Natural killer cell (primary cell): Measurements from ENCODE around the gene CAP2. TPM values are rescaled to one million over a fixed set of nuclear protein-coding genes. Genes with fewer than 3 reads are reported as not detected.
"Not testable (repeated sequence)": the region's sequence is repeated elsewhere in the genome, so short reads cannot be mapped to it uniquely, and the experiment has no call there.

Source experiments
- ATAC-seq, 3 donors: fragments of 150-1000 bp in 2 of 3; fragments of 200-7000 bp in 1 of 3; cut with Tn5 transposase; 1 replicate in 1 of 3; 2 replicates in 2 of 3; pipeline ENCODE4 v1.10.0; 2021; ENCODE audit warnings: mild to moderate bottlenecking in 2 of 3, moderate library complexity in 2 of 3
- DNase-seq, 2 donors: peaks; one replicate each; pipeline versions ENCODE4 v3.0.0 to v3.0.0-alpha.2; 2013 to 2021; ENCODE audit warnings: mixed read lengths in 1 of 2
- H3K27ac ChIP-seq: one replicate; pipeline ENCODE4 v1.5.1; 2013; ENCODE audit warnings: mild to moderate bottlenecking, low read length
- H3K27me3 ChIP-seq: one replicate; pipeline ENCODE4 v1.6.1; 2013; ENCODE audit warnings: low read length; ENCODE audit not compliant: control insufficient read depth, insufficient read depth
- H3K36me3 ChIP-seq: one replicate; pipeline ENCODE4 v1.6.1; 2013; ENCODE audit warnings: low read length; ENCODE audit not compliant: control insufficient read depth, insufficient read depth
- H3K4me1 ChIP-seq: one replicate; pipeline ENCODE4 v1.6.1; 2013; ENCODE audit warnings: low read length; ENCODE audit not compliant: control insufficient read depth, insufficient read depth
- H3K4me3 ChIP-seq: one replicate; pipeline ENCODE4 v1.5.1; 2013; ENCODE audit warnings: low read length
- H3K9me3 ChIP-seq: one replicate; pipeline ENCODE4 v1.6.1; 2013; ENCODE audit warnings: low read length; ENCODE audit not compliant: control insufficient read depth, insufficient read depth
- H3K27ac Mint-ChIP-seq, 2 donors: one replicate each; pipeline ENCODE4 v1.8.0; 2022; ENCODE audit warnings: mild to moderate bottlenecking in 2 of 2, mixed read lengths in 2 of 2, moderate library complexity in 1 of 2
- H3K27me3 Mint-ChIP-seq, 2 donors: one replicate each; pipeline ENCODE4 v1.8.0; 2022; ENCODE audit warnings: low read depth in 2 of 2, mixed read lengths in 2 of 2
- H3K36me3 Mint-ChIP-seq: one replicate; pipeline ENCODE4 v1.8.0; 2022; ENCODE audit warnings: mixed read lengths
- H3K4me1 Mint-ChIP-seq, 2 donors: one replicate each; pipeline ENCODE4 v1.8.0; 2022; ENCODE audit warnings: mixed read lengths in 2 of 2
- H3K4me3 Mint-ChIP-seq: one replicate; pipeline ENCODE4 v1.8.0; 2022; ENCODE audit warnings: mild to moderate bottlenecking, moderate library complexity, mixed read lengths
- H3K9me3 Mint-ChIP-seq, 2 donors: one replicate each; pipeline ENCODE4 v1.8.0; 2022; ENCODE audit warnings: mixed read lengths in 2 of 2
- WGBS: methylation state at CpG from one replicate; pipeline ENCODE4 v1.1.7; 2013; ENCODE audit warnings: missing lambda C conversion rate; ENCODE audit not compliant: insufficient coverage; 5-methylcytosine and 5-hydroxymethylcytosine counted together
- intact Hi-C: fragments of 100-400 bp; cut with micrococcal nuclease; formaldehyde crosslinking; loops from one replicate; pipeline ENCODE4 v1.14.2; 2022
- total RNA-seq, 4 donors: library from RNA; stranded (reverse); fragments of 120-200 nt in 1 of 4; gene quantifications; one replicate each; pipeline versions ENCODE4 v1.2.3 to v1.2.4, GENCODE V29; 2013 to 2022
- TF ChIP-seq, protein P1 (sequence below): fragments of 200-600 bp; IDR thresholded peaks from one replicate; pipeline ENCODE4 v1.8.0; 2022; ENCODE audit warnings: antibody characterized with exemption

Gene CAP2
- total RNA-seq, 3 donors from 2014 or later (not counting 1 experiment from before 2014, with no cell fraction given), result not detected

DNA sequence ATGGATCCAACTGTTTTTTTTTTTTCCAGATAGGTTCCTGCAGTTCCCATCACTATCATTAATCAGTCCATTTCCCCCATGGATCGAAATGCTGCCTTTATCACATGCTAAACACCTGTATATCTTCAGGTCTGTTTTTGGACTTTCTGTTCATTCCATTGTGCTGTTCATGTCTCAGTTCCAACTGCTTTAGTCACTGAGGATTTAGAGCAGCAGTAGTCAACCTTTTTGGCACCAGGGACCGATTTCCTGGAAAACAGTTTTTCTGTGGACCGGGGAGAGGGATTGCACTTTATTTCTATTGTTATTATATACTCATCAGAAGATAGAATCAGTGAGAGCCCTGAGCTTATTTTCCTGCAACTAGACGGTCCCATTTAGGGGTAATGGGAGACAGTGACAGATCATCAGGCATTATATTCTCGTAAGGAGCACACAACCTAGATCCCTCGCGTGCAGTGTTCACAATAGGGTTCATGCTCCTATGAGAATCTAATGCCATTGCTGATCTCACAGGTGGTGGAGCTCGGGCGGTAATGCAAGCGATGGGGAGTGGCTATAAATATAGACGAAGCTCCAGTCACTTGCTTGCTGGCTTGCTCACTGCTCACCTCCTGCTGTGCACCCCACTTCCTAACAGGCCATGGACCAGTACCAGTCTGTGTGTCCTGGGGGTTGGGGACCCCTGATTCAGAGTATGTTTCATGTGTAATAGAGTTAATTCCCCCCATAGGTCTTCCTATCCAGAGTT, 46.0 kb downstream of the CAP2 start:
- no peaks in the 10 kb centered on the region for H3K27me3 ChIP-seq
- no peaks in the 10 kb centered on the region for H3K4me1 Mint-ChIP-seq
- no peaks in the 10 kb centered on the region for H3K36me3 ChIP-seq
- intact Hi-C loops, result no loop called here
- H3K4me3 ChIP-seq, result no peak overlapping the region
- no peaks in the 10 kb centered on the region for H3K9me3 ChIP-seq
- H3K36me3 Mint-ChIP-seq, result no peaks in the 10 kb centered on the region
- no peak overlapping the region for H3K4me3 Mint-ChIP-seq
- no peak overlapping the region for H3K27ac Mint-ChIP-seq
- H3K27ac ChIP-seq, result no peak overlapping the region
- H3K9me3 Mint-ChIP-seq, result no peaks in the 10 kb centered on the region
- no peak for DNase-seq
- no peaks in the 10 kb centered on the region for H3K4me1 ChIP-seq
- peaks cover 3 to 9% of the 10 kb centered on the region in 2 donors for H3K27me3 Mint-ChIP-seq
- ATAC-seq, result no peak
- TF ChIP-seq, protein P1, sequence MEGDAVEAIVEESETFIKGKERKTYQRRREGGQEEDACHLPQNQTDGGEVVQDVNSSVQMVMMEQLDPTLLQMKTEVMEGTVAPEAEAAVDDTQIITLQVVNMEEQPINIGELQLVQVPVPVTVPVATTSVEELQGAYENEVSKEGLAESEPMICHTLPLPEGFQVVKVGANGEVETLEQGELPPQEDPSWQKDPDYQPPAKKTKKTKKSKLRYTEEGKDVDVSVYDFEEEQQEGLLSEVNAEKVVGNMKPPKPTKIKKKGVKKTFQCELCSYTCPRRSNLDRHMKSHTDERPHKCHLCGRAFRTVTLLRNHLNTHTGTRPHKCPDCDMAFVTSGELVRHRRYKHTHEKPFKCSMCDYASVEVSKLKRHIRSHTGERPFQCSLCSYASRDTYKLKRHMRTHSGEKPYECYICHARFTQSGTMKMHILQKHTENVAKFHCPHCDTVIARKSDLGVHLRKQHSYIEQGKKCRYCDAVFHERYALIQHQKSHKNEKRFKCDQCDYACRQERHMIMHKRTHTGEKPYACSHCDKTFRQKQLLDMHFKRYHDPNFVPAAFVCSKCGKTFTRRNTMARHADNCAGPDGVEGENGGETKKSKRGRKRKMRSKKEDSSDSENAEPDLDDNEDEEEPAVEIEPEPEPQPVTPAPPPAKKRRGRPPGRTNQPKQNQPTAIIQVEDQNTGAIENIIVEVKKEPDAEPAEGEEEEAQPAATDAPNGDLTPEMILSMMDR, result no peak
- 83% methylated on average over 9 of the region's 11 CpGs for WGBS

DNA sequence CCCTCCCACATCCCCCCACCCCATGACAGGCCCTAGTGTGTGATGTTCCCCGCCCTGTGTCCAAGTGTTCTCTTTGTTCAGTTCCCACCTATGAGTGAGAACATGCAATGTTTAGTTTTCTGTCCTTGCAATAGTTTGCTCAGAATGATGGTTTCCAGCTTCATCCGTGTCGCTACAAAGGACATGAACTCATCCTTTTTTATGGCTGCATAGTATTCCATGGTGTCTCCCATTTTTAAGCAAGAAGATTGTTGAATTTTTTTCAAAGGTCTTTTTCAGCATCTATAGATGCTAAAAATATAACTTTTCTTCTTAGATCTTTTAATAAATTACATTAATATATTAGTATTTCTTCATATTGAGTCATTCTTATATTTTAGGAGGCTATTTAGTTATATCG, 47.4 kb downstream of the CAP2 start:
- H3K4me1 Mint-ChIP-seq, H3K4me3 Mint-ChIP-seq, H3K36me3 Mint-ChIP-seq, DNase-seq, H3K9me3 ChIP-seq, intact Hi-C loops, H3K4me3 ChIP-seq, H3K27me3 ChIP-seq, ATAC-seq, H3K4me1 ChIP-seq, H3K36me3 ChIP-seq, H3K27ac Mint-ChIP-seq, H3K9me3 Mint-ChIP-seq, H3K27ac ChIP-seq: not testable (repeated sequence)
- WGBS, result 100% methylated on average over 3 of the region's 4 CpGs
- H3K27me3 Mint-ChIP-seq, result peaks cover 3 to 12% of the 10 kb centered on the region in 2 donors

DNA sequence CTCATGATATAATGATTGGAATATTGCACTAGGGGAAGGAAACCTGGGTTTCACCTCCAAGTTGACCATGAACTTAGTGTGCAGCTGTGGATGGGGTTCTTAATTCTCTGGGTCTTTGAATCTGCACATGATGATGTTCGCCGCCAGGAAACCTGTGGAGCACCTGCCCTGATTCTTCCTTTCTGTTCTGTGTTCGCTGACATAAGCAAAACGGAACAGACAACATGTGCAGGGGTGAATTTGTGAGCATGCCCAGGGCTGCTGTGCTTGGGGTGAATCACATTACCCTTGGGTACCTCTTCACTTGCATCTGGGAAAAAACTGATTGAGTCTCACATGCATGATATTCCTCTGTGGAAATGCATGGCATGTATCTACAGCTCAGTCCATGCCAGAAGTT, 48.8 kb downstream of the CAP2 start:
- no peak for DNase-seq
- no peaks in the 10 kb centered on the region for H3K4me1 Mint-ChIP-seq
- no peak overlapping the region for H3K4me3 ChIP-seq
- no peaks in the 10 kb centered on the region for H3K9me3 ChIP-seq
- no peaks in the 10 kb centered on the region for H3K36me3 Mint-ChIP-seq
- no peaks in the 10 kb centered on the region for H3K36me3 ChIP-seq
- no peaks in the 10 kb centered on the region for H3K9me3 Mint-ChIP-seq
- H3K27ac Mint-ChIP-seq, result no peak overlapping the region
- WGBS, result 76% methylated on average over 4 of the region's 4 CpGs
- TF ChIP-seq, protein P1, result no peak
- H3K27me3 ChIP-seq, result no peaks in the 10 kb centered on the region
- H3K27me3 Mint-ChIP-seq, result peaks cover 8 to 22% of the 10 kb centered on the region in 2 donors
- intact Hi-C loops, result no loop called here
- ATAC-seq, result no peak
- H3K27ac ChIP-seq, result no peak overlapping the region
- H3K4me3 Mint-ChIP-seq, result no peak overlapping the region
- H3K4me1 ChIP-seq, result no peaks in the 10 kb centered on the region

DNA sequence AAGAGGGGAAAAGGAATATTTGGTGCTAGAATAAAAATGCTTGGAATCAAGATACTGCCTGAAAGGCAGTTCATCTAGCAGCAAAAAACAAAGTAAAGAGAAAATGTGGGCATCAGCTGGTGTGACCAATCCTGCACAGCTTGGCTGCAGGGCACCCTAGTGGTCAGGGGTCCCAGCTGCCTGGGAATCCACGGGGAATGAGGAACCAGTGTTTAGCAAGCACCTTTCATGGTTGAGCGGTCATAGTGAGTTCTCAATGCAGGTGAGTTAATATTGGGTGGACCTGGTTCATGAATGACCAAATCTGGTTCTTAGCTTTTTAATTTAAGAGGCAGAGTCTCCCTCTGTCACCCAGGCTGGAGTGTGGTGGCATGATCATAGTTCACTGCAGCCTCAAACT, 53.3 kb downstream of the CAP2 start:
- Histone ChIP-seq H3K4me1 (no peaks in the 10 kb centered on the region), H3K27ac (no peak overlapping the region), H3K36me3 (no peaks in the 10 kb centered on the region), H3K27me3 (no peaks in the 10 kb centered on the region), H3K9me3 (no peaks in the 10 kb centered on the region), H3K4me3 (no peak overlapping the region)
- H3K27ac Mint-ChIP-seq, result no peak overlapping the region
- TF ChIP-seq, protein P1, result no peak
- DNase-seq, result no peak
- no peaks in the 10 kb centered on the region for H3K4me1 Mint-ChIP-seq
- 70% methylated on average over 2 of the region's 2 CpGs for WGBS
- intact Hi-C loops, result no loop called here
- H3K9me3 Mint-ChIP-seq, result no peaks in the 10 kb centered on the region
- no peaks in the 10 kb centered on the region for H3K36me3 Mint-ChIP-seq
- H3K27me3 Mint-ChIP-seq, result peaks cover 8 to 13% of the 10 kb centered on the region in 2 donors
- no peak overlapping the region for H3K4me3 Mint-ChIP-seq
- ATAC-seq, result no peak
